Tibial nerve (tissue), 4 donors: Measurements from ENCODE around the gene ZNF24. TPM values are rescaled to one million over a fixed set of nuclear protein-coding genes. Genes with fewer than 3 reads are reported as not detected.

Experiments used
- DNase-seq, 2 donors: peaks; one replicate each; pipeline ENCODE4 v3.0.0-alpha.2; 2019; ENCODE audit warnings: low spot score in 2 of 2
- H3K27ac ChIP-seq, 4 donors: fragments of 200-600 bp; sonication (generic) in 3 of 4; one replicate each; pipeline ENCODE4 v1.5.1; 2017 to 2019; ENCODE audit warnings: mild to moderate bottlenecking in 1 of 4
- H3K27me3 ChIP-seq, 2 donors: fragments of 200-600 bp; sonication (generic) in 1 of 2; one replicate each; pipeline versions ENCODE4 v1.5.1 to v1.6.0; 2017 to 2019
- H3K36me3 ChIP-seq, 3 donors: fragments of 200-600 bp; sonication (generic); one replicate each; pipeline ENCODE4 v1.5.1; 2018 to 2019
- H3K4me1 ChIP-seq, 4 donors: fragments of 200-600 bp; sonication (generic) in 3 of 4; one replicate each; pipeline ENCODE4 v1.5.1; 2017 to 2019
- H3K4me3 ChIP-seq, 4 donors: fragments of 200-600 bp; sonication (generic) in 3 of 4; one replicate each; pipeline ENCODE4 v1.5.1; 2017 to 2019; ENCODE audit warnings: mild to moderate bottlenecking in 1 of 4, moderate library complexity in 1 of 4
- H3K9me3 ChIP-seq, 4 donors: fragments of 200-600 bp; sonication (generic) in 3 of 4; one replicate each; pipeline ENCODE4 v1.5.1; 2017 to 2019
- EP300 ChIP-seq, 2 donors: sonication (generic); formaldehyde crosslinking; IDR thresholded peaks; one replicate each; pipeline ENCODE4 v1.6.1; 2017; ENCODE audit warnings: antibody characterized with exemption in 2 of 2, mild to moderate bottlenecking in 1 of 2
- POLR2A ChIP-seq, 2 donors: fragments of 450-650 bp; IDR thresholded peaks; one replicate each; pipeline ENCODE4 v1.6.1; 2017; ENCODE audit warnings: antibody characterized with exemption in 2 of 2, mild to moderate bottlenecking in 2 of 2, moderate library complexity in 2 of 2
- WGBS, 2 donors: methylation state at CpG; one replicate each; pipeline ENCODE4 v1.1.5; 2018; 5-methylcytosine and 5-hydroxymethylcytosine counted together
- total RNA-seq, 4 donors: library from RNA; depleted of rRNA; stranded (reverse); fragments of >200 nt; gene quantifications; one replicate each; pipeline ENCODE4 v1.1.0, GENCODE V29; 2016
- TF ChIP-seq, protein P1 (sequence below), 5 experiments: fragments of 200-600 bp in 3 of 5; fragments of 450-650 bp in 2 of 5; sonication (generic) in 3 of 5; IDR thresholded peaks; one replicate each; pipeline ENCODE4 v1.5.1; 2016 to 2019; ENCODE audit warnings: antibody characterized with exemption in 5 of 5, mild to moderate bottlenecking in 3 of 5, moderate library complexity in 2 of 5

Gene ZNF24
- total RNA-seq, 4 donors from 2014 or later = 37.5 to 50.5 (median 41.1) TPM

DNA sequence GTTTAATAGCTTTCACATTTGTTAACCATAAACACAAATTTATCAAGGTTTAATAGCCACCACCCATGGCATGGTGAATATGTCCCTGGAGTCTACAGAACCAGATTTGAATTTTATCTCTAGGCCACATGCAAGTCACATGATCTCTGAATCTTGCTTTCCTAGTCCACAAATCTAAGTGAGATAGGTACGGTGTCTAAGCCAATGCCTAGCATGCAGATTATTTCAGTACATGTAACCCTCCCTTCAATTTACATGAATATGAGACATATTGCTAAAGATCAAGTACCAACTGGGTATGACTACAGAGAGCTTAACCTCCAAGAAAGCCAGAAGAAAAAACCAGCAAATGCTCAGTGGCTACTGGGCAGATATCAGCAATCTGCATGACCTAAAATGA is 10.0 kb downstream of the ZNF24 start:
- peaks cover 0 to 32% (median 0%) of the 10 kb centered on the region in 4 donors for H3K4me1 ChIP-seq
- no peaks in the 10 kb centered on the region for H3K27me3 ChIP-seq
- H3K36me3 ChIP-seq = peaks cover 2 to 79% (median 19%) of the 10 kb centered on the region in 3 donors
- 91 to 100% methylated on average over 1 of the region's 1 CpG for WGBS, 2 donors
- TF ChIP-seq POLR2A (IDR thresholded peaks at IDR 0.05) = no peak
- TF ChIP-seq, protein P1, sequence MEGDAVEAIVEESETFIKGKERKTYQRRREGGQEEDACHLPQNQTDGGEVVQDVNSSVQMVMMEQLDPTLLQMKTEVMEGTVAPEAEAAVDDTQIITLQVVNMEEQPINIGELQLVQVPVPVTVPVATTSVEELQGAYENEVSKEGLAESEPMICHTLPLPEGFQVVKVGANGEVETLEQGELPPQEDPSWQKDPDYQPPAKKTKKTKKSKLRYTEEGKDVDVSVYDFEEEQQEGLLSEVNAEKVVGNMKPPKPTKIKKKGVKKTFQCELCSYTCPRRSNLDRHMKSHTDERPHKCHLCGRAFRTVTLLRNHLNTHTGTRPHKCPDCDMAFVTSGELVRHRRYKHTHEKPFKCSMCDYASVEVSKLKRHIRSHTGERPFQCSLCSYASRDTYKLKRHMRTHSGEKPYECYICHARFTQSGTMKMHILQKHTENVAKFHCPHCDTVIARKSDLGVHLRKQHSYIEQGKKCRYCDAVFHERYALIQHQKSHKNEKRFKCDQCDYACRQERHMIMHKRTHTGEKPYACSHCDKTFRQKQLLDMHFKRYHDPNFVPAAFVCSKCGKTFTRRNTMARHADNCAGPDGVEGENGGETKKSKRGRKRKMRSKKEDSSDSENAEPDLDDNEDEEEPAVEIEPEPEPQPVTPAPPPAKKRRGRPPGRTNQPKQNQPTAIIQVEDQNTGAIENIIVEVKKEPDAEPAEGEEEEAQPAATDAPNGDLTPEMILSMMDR (IDR thresholded peaks at IDR 0.05) = no peak
- no peak for TF ChIP-seq EP300 (IDR thresholded peaks at IDR 0.05)
- no peak overlapping the region for H3K4me3 ChIP-seq
- no peak for DNase-seq
- H3K27ac ChIP-seq = no peak overlapping the region
- H3K9me3 ChIP-seq = no peaks in the 10 kb centered on the region

- Histone ChIP-seq H3K36me3 (peaks cover 0 to 59% (median 4%) of the 10 kb centered on the region in 3 donors), H3K4me1 (peaks cover 0 to 18% (median 0%) of the 10 kb centered on the region in 4 donors), H3K27ac (no peak overlapping the region), H3K27me3 (no peaks in the 10 kb centered on the region), H3K9me3 (peaks cover 0 to 9% (median 0%) of the 10 kb centered on the region in 4 donors), H3K4me3 (no peak overlapping the region)
- 68 to 71% methylated on average over 4 of the region's 4 CpGs for WGBS, 2 donors
- TF ChIP-seq, protein P1 (IDR thresholded peaks at IDR 0.05) = no peak
- TF ChIP-seq POLR2A (IDR thresholded peaks at IDR 0.05) (no peak), EP300 (IDR thresholded peaks at IDR 0.05) (no peak)
- no peak for DNase-seq
Observed at GRCh38 chr18:35331367-35332087, 12.7 kb downstream of the ZNF24 start.

DNA sequence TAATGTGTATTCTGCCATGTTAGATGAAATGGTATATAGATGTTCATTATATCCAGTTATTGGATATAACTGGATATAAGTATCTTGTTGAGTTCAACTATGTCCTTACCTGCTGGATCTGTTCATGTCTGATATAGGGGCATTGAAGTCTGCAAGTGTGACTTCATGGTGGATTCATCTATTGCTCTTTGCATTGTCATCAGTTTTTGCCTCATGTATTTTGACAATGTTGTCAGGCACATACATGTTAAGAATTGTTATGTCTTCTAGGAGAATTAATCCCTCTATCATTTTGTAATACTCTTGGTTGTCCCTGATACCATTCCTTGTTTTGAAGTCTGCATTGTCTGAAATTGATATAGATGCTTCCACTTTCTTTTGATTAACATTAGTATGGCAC is 15.4 kb downstream of the ZNF24 start:
- Histone ChIP-seq H3K4me1 (peaks cover 0 to 5% (median 0%) of the 10 kb centered on the region in 4 donors), H3K36me3 (peaks cover 0 to 33% (median 0%) of the 10 kb centered on the region in 3 donors), H3K27ac (no peak overlapping the region), H3K4me3 (no peak overlapping the region), H3K27me3 (no peaks in the 10 kb centered on the region), H3K9me3 (peaks cover 0 to 9% (median 0%) of the 10 kb centered on the region in 4 donors)
- no peak for DNase-seq
- TF ChIP-seq, protein P1 (IDR thresholded peaks at IDR 0.05) = no peak
- no peak for TF ChIP-seq POLR2A (IDR thresholded peaks at IDR 0.05)
- TF ChIP-seq EP300 (IDR thresholded peaks at IDR 0.05) = no peak

DNA sequence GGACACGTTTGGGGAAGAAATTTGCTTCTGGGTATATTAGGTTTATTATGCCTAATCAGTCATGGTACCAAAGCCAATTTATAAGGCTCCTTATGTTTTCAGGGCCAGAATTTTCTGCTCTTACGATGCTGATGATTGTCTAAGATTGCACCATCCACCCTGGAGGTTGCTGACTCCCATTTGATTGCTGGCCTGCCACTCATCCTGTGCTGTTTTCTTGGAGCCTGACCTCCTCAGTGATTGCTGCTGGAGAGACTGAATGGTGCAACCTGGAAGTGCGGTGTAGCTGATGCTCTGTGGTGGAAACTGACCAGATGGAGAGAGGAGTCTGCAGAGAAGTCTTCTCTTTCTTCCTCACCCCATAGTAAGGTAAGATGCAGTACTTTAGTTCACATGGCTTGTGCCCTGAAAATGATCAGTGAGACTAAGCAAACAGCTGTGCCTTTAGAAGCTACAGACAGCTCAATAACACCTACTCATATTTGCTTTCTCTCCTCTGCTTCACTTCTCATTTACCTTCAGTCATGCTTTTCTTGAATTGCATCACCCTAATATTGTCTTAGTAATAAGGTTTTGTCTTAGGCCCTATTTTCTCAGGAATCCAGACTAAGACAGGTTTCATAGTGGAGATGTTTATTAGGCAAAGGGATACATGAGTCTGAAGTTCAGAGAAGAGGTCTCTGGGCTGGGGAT is 17.4 kb downstream of the ZNF24 start:
- H3K9me3 ChIP-seq = peaks cover 0 to 9% (median 0%) of the 10 kb centered on the region in 4 donors
- no peak for TF ChIP-seq POLR2A (IDR thresholded peaks at IDR 0.05)
- no peak for TF ChIP-seq EP300 (IDR thresholded peaks at IDR 0.05)
- TF ChIP-seq, protein P1 (IDR thresholded peaks at IDR 0.05) = no peak
- H3K27ac ChIP-seq = no peak overlapping the region
- DNase-seq = no peak
- H3K36me3 ChIP-seq = peaks cover 0 to 13% (median 0%) of the 10 kb centered on the region in 3 donors
- no peaks in the 10 kb centered on the region for H3K27me3 ChIP-seq
- 29 to 37% methylated on average over 3 of the region's 3 CpGs for WGBS, 2 donors
- H3K4me1 ChIP-seq = no peaks in the 10 kb centered on the region
- H3K4me3 ChIP-seq = no peak overlapping the region
